Stimulated activated CD8-positive, alpha-beta memory T cell treated with anti-CD3 and anti-CD28 coated beads, Interleukin-4, amount 100 ng/mL, for 4 hours (primary cell): Measurements from ENCODE around the gene CD300H.

Experiments
- DNase-seq, 2 donors: peaks; one replicate each; pipeline ENCODE4 v3.0.0-alpha.2; 2020; ENCODE audit warnings: low read depth in 2 of 2, low spot score in 1 of 2

CD300H gene

GRCh38 chr17:74552037-74552436 lies 15.3 kb downstream of the CD300H start:
- DNase-seq = no peak

DNA sequence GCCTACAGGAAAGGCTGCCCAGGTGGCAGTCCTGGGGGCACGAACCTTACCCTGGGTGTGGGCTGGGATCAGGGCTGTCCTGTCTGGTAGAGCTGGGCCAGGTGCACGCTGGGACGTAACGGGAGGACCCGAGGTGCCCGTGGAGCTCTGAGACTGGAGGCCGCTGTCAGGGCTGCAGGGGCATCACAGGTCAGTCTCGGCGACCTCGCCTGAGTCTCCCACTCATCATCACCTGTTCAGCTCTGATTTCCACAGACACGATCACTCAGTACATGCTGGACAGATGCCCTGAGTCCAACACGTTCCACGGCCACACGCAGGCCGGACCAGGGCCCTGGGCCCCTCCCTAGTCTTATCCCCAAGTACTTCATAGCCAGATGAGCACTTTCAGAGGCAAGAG lies 16.7 kb downstream of the CD300H start:
- no peak for DNase-seq

- no peak for DNase-seq
Observed at GRCh38 chr17:74549343-74549742, 18.0 kb downstream of the CD300H start.

DNA sequence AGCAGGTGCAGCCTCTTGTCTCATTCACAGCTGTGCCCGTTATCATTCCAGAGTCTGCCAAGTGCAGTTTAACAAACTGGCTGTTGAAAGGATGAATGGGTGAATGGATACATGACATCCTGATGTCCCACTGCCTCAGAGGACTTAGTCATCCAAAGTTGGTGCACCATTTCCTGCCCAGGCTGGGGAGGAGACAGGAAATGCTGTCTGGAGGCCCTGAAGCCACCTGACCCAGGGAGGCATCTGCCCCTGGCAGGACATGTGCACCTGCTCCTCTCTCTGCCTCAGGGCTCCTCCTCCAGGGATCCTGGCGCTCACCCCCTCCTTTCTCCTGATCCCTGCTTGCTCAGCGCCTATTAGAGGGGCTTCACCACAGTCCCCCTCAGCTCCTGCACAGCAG lies 19.6 kb downstream of the CD300H start:
- no peak for DNase-seq

- no peak for DNase-seq
Observed at GRCh38 chr17:74547264-74547663, 20.0 kb downstream of the CD300H start.

- no peak for DNase-seq
Observed at GRCh38 chr17:74546586-74546985, 20.7 kb downstream of the CD300H start.

DNA sequence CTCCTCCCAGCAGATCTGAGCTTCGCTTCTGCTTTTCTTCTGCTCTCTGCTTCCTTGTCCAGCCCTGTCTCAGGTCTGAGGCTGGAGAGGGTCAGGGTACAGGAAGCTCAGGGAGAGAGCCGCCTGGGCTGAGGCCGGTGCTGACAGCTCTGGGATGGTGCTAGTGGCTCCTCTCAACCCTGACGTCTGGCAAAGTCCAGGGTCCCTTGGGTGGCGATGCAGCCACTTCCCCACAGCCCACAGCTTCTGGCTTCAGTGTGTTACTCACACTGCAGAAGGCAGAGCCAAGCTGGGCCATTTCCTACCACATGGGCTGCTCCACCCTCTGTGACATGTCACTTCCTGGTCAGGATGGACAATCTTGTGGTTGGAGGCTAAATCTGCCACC lies 21.5 kb downstream of the CD300H start, which contains the start of gene CD300C:
CD300C (minus strand) TSS at position 273 of the 388 bp plus-strand sequence. CDS start 333 bp downstream, outside the sequence.
- no peak for DNase-seq

DNA sequence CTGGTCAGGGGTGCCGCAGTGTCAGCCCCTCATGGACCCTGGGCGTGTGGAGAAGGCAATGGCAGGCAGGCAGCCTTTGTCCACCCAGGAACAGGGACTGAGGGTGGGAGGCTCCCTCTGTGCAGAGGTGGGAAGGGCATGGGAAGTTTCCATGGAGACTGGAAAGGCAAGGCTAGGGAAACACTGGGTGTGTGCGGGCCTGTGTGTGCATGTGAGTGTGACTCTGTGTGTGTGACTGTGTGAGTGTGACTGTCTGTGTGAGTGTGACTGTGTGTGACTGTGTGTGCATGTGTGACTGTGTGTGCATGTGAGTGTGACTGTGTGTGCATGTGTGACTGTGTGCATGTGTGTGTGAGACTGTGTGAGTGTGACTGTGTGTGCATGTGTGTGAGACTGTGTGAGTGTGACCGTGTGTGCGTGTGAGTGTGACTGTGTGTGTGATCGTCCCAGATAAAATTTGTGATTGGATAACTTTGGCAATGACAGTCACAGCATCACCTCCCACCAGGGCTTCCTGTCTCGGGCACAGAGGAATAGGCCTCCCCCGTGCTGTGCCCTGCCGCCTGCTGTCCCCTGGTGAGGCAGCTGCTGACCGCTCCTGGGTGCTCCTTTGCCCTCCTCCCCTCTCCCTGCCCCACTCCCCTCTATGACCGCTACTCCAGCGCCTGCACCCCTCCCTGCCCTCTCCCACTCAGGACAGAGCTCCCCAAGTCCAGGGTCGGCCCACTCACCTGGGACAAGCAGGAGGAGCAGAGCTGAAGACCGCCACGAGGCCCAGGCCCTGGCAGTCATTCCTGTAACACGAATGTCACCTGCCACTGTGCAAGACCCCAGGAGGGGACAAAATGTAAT lies 22.1 kb downstream of the CD300H start:
- no peak for DNase-seq

DNA sequence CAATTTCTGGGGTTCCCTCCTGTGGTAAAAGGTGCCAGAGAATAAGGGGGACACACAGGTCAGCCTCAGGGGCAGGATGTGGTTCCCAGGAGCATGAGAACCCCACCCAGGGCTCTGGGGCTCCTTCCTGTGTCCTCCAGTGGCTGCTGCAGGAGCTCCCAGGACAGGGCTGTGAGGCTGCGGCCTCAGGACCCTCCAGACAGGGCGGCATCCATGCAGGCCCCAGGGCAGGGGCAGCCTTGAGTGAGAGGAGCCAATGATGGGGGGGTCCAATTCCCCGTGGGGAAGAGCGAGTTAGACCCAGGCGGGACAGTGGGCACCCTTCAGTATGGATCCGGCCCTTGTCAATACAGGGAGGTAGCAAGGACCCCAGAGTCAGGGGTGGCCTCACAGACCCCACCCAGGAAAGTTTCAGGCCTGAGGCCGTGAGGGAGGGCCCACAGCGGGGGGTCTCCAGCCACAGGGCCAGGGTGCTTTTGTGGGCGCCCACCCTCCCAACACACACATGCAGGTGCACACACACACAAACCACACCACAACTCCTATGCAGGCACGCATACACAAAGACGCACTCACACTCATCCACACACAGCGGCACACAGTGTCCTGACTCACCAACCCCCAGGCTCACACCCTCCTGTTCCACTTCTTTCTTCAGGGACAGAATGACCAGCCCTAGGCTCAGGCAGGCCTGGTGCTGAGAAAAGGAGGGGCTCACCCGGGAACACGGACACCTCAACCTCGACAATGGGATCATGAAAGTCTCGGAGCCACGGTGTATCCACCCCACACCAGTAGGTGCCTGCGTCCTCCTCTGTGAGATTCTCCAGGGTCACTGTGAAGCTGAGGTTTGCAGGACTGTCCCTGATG lies 23.2 kb downstream of the CD300H start:
- DNase-seq = no peak

- DNase-seq = no peak
Observed at GRCh38 chr17:74543406-74543805, 23.9 kb downstream of the CD300H start.

DNA sequence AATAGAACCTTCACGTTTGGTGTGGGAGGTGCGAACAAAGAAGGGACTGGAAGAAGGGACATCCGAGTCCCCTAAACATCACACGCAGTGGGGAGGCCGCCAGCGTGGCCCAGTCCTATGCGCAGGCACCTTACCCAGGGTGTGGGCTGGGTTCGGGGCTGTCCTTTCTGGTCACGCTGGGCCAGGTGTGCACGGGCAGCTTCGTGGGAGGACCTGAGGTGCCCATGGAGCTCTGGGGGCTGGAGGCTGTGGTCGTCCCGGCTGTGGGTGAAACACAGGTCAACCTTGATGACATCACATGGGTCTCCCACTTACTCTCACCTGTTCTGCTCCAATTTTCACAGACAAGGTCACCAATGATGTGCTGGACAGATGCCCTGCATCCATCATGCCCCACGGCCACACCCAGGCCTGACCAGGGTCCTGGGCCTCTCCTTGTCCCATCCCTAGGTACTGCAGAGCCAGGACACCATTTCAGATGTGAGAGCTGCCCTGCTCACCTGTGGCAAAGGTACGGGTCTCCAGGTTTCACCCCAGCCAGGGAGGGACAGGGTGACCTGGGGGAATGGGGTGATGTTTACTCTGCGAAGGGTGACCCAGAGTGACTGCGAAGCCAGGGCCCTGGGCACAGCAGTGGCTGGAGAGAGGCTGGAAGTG lies 24.5 kb downstream of the CD300H start:
- no peak for DNase-seq

GRCh38 chr17:74542166-74542565 lies 25.1 kb downstream of the CD300H start:
- DNase-seq = no peak

DNA sequence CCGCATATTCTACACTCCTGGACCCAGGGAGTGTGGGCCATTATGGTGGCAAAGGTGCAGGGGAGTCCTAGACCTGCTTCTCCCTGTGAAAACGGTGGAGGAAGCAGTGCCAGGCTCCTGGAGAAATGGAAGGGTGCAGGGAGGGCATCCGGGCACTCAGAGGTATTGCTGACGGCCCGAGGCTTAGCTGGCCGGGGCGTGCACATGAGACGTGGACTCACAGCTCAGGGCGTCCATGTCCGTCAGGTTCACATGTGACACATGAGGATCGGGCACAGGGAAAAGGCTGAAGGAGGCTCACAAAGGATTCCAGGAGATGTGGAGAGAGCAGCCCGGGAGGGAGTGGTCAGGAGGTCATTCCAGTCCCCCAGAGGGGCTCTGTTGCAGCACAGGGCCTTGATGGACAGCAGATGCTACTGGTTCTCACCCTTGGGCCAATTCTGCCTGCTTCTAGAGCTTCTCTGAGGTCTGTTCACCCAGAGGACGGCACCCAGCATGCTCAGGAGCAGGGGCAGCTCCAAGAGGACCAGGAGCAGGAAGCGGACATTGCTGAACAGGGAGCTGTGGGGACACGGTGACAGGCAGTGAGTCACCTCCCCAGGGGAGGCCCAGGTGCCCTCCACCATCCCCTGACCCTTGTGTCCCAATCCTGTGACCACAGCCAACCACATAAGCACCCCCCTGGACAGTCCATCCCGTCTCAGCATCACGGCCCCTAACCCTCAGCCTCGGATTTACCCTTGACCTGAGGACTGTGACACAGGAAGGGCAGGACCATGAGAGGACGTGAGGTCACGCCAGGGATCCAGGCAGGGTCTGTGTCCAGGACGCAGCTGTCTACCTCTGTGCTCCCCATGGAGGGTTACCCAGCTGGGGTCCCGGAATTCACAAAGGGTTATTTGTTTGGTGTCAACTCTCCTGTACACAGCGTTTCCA lies 25.9 kb downstream of the CD300H start:
- no peak for DNase-seq

DNA sequence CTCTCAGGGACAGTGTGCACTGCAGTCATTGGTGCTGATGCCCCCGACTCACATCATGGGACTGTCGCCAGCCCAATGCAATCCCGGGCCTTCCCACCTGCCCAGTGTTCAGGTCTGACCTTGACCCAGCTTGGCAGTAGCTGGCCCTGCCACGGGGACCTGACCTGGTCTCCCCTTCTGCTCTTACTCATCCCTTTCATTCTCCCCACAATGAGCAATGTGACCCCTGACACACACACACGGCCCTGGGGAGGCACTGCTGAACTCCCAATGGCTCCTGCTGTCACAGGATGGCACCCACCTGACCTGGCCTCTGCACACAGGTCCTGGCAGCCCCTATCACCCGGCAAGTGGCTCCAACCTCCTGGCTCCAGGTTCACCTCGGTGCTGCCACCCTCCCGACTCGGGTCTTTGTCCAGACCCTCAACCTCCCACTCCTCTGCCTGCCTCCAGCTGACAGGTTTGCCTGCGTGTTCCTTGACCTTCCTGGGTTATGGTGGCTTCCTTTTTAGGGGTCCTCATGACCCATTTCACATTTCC lies 28.0 kb downstream of the CD300H start:
- no peak for DNase-seq

DNA sequence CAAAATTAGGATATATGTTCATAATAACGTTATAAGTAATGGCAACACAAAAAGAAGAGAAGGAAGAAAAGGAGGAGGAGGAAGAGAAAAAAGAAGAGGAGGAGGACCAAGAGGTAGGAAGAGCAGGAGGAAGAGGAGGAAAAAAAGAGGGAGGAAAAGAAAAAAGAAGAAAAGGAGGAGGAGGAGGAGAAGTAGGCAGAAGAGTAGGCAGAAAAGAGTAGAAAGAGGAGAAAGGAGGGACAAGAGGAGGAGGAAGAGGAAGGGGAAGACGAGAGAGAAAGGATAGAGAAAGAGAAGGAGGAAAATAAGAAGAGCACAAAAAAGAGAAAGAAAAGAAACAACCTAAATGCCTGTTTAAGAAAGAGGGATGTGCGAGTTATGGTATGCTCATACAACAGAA lies 30.4 kb downstream of the CD300H start:
- DNase-seq = no peak

DNA sequence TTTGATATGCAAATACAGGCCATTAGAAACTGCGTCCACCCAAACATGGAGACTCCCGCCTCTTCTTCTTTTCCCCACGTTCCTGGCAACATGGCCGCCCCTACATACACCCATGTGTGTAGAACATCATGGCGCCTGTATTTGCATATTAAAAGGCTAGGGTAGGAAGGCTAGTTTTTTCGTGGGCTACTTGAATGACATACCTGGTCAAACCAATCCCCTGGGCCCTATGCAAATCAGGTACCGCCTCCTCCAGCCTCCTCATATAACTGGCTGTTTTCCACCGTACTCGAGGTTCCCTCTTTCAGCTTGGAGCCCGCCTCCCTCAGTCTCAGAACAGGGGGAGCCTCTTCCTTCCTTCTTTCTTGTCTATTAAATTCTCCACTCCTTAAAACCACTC lies 35.2 kb downstream of the CD300H start:
- DNase-seq = no peak

- DNase-seq = no peak
Observed at GRCh38 chr17:74531231-74531761, 36.0 kb downstream of the CD300H start, which contains the start of gene CD300LB. TSS of gene CD300LB (minus strand) at chr17:74531475. CDS start at chr17:74531350, 125 bp downstream.

- no peak for DNase-seq
Observed at GRCh38 chr17:74530831-74531150, 36.5 kb downstream of the CD300H start.

GRCh38 chr17:74529243-74529642 lies 38.1 kb downstream of the CD300H start:
- no peak for DNase-seq
